KMS-11 (cell line): ENCODE data around the gene ATP8B1.
A peak's percentile ranks its signal among the peaks of the same experiment; 100 is the strongest.

Experiments
- H2AFZ ChIP-seq: fragments of 200-600 bp; sonication (generic); 2 replicates; pipeline ENCODE4 v1.6.1; 2016; ENCODE audit warnings: antibody characterized with exemption, mixed run types, low read depth
- H3K27ac ChIP-seq: fragments of 200-600 bp; sonication (generic); 2 replicates; pipeline ENCODE4 v1.6.1; 2016; ENCODE audit warnings: mild to moderate bottlenecking, mixed run types
- H3K27me3 ChIP-seq: fragments of 200-600 bp; sonication (generic); 2 replicates; pipeline ENCODE4 v1.6.1; 2017; ENCODE audit warnings: mild to moderate bottlenecking, low read depth, mixed run types, moderate library complexity; ENCODE audit not compliant: insufficient read depth
- H3K36me3 ChIP-seq: fragments of 200-600 bp; sonication (generic); 2 replicates; pipeline ENCODE4 v1.6.1; 2017; ENCODE audit warnings: mild to moderate bottlenecking, mixed run types; ENCODE audit not compliant: insufficient read depth
- H3K4me1 ChIP-seq: fragments of 200-600 bp; sonication (generic); 2 replicates; pipeline ENCODE4 v1.6.1; 2016; ENCODE audit warnings: mild to moderate bottlenecking, low read depth, mixed run types; ENCODE audit not compliant: poor library complexity, severe bottlenecking
- H3K4me2 ChIP-seq: fragments of 200-600 bp; sonication (generic); 2 replicates; pipeline ENCODE4 v1.7.0; 2016; ENCODE audit warnings: mild to moderate bottlenecking, mixed run types
- H3K4me3 ChIP-seq: fragments of 200-600 bp; sonication (generic); IDR thresholded peaks from 2 replicates; pipeline ENCODE4 v1.6.1; 2017; ENCODE audit warnings: low read depth, low read length, mixed read lengths; ENCODE audit not compliant: insufficient read depth
- H3K79me2 ChIP-seq: fragments of 200-600 bp; sonication (generic); 2 replicates; pipeline ENCODE4 v1.6.1; 2016; ENCODE audit warnings: low read depth, mixed run types; ENCODE audit not compliant: insufficient read depth
- H3K9ac ChIP-seq: fragments of 200-600 bp; sonication (generic); 2 replicates; pipeline ENCODE4 v1.6.1; 2016; ENCODE audit warnings: mild to moderate bottlenecking, mixed run types
- H4K20me1 ChIP-seq: fragments of 200-600 bp; sonication (generic); 2 replicates; pipeline ENCODE4 v1.6.1; 2016; ENCODE audit warnings: mild to moderate bottlenecking, mixed run types; ENCODE audit not compliant: insufficient read depth
- TF ChIP-seq, protein P1 (sequence below): fragments of 200-600 bp; sonication (generic); conservative IDR thresholded peaks from 2 replicates; pipeline ENCODE4 v1.6.1; 2017; ENCODE audit warnings: low read depth, mild to moderate bottlenecking, antibody characterized with exemption, low read length, moderate library complexity, mixed read lengths

Gene ATP8B1

DNA sequence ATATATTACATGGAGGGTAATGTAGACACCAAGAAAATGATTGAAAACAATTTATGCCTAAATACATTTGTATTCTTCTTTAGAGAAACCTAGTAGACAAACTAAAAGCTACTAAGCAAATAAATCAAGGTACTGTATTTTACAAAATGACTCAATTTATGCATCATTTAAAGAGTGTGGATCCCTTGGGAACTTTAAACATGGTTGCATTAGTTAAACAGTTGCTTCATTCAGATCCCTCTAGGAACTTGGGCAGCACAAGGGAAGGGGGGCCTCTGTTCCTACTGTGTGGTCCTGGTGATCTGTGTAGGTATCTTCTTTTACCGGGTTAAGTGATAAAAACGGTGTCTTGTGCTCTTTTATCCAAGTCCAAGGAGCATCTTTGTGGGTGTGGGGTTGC, 31.5 kb upstream of the ATP8B1 start:
- no peaks in the 10 kb centered on the region for H3K36me3 ChIP-seq
- no peak overlapping the region for H3K4me3 ChIP-seq
- peak overlapping the region; percentile 88; the same call in 1 of the 2 replicates for H3K9ac ChIP-seq
- H4K20me1 ChIP-seq: no peaks in the 10 kb centered on the region
- no peaks in the 10 kb centered on the region for H3K27me3 ChIP-seq
- H3K79me2 ChIP-seq: no peaks in the 10 kb centered on the region
- TF ChIP-seq, protein P1, sequence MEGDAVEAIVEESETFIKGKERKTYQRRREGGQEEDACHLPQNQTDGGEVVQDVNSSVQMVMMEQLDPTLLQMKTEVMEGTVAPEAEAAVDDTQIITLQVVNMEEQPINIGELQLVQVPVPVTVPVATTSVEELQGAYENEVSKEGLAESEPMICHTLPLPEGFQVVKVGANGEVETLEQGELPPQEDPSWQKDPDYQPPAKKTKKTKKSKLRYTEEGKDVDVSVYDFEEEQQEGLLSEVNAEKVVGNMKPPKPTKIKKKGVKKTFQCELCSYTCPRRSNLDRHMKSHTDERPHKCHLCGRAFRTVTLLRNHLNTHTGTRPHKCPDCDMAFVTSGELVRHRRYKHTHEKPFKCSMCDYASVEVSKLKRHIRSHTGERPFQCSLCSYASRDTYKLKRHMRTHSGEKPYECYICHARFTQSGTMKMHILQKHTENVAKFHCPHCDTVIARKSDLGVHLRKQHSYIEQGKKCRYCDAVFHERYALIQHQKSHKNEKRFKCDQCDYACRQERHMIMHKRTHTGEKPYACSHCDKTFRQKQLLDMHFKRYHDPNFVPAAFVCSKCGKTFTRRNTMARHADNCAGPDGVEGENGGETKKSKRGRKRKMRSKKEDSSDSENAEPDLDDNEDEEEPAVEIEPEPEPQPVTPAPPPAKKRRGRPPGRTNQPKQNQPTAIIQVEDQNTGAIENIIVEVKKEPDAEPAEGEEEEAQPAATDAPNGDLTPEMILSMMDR: no peak
- peak overlapping the region; percentile 86 for H3K4me2 ChIP-seq
- peak overlapping the region; percentile 83 for H2AFZ ChIP-seq
- H3K27ac ChIP-seq: peak overlapping the region; percentile 96
- H3K4me1 ChIP-seq: peaks cover 59% of the 10 kb centered on the region

DNA sequence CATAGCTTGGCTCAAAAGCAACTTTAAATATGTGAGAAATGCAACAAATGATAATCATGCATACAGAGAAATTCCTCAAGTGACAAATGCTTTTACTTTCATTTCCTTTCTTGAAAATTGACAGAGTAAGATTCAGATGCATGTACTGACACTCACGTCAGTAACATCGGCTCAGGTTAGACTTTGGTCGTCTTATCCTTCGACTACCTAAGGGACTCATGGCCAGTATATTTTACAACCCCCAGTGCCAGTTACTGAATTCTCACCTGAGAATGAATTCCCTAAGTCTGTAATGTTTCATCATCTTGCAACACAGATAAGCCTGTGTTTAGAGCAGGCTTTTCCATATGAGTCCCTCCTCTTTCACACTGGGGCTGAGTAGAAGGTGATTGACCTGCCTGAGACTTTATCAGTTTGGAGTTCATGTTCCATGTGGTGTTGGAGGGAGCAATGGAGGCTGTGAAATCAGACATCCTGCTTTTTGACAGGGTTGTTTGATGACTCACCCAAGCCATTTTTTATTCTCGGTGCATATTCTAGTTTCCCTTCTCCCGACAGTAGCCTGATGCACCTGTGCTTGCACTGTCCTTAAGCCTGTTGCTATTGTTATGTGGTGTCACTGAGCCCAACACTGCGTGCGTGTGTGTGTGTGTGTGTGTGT, 30.5 kb upstream of the ATP8B1 start:
- TF ChIP-seq, protein P1: no peak
- H3K79me2 ChIP-seq: no peaks in the 10 kb centered on the region
- H3K27me3 ChIP-seq: no peaks in the 10 kb centered on the region
- H3K4me3 ChIP-seq: no peak overlapping the region
- peak overlapping the region; percentile 96 for H3K27ac ChIP-seq
- H3K4me1 ChIP-seq: peaks cover 52% of the 10 kb centered on the region
- peak overlapping the region; percentile 83 for H2AFZ ChIP-seq
- H3K9ac ChIP-seq: peak overlapping the region; percentile 88
- H3K36me3 ChIP-seq: no peaks in the 10 kb centered on the region
- peak overlapping the region; percentile 86 for H3K4me2 ChIP-seq
- no peaks in the 10 kb centered on the region for H4K20me1 ChIP-seq

DNA sequence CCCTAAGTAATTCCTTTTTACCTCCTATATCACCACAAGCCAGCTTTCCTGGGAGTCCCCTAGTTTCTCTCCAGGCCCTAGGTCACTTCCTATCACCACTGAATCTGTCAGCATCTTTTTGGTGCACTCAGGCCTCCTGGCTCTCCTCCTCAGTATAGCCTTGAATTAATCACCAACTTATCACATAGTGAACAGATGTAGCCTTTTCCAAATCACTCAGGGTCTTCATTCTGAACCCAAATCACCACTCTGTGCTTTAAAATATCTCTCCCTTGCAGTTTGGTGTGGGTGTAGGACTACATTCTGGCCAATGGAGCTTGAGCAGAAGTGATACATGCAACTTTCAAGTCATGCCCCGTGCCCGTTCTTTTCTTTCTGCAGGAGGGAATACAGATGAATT, 29.6 kb upstream of the ATP8B1 start:
- H3K4me3 ChIP-seq: no peak overlapping the region
- no peaks in the 10 kb centered on the region for H3K36me3 ChIP-seq
- H3K4me2 ChIP-seq: peak overlapping the region; percentile 86
- no peaks in the 10 kb centered on the region for H3K27me3 ChIP-seq
- H3K27ac ChIP-seq: peak overlapping the region; percentile 96
- no peaks in the 10 kb centered on the region for H4K20me1 ChIP-seq
- peaks cover 44% of the 10 kb centered on the region for H3K4me1 ChIP-seq
- TF ChIP-seq, protein P1: no peak
- H3K9ac ChIP-seq: peak overlapping the region; percentile 88; the same call in 1 of the 2 replicates
- H3K79me2 ChIP-seq: no peaks in the 10 kb centered on the region
- peak overlapping the region; percentile 83; the same call in 1 of the 2 replicates for H2AFZ ChIP-seq

DNA sequence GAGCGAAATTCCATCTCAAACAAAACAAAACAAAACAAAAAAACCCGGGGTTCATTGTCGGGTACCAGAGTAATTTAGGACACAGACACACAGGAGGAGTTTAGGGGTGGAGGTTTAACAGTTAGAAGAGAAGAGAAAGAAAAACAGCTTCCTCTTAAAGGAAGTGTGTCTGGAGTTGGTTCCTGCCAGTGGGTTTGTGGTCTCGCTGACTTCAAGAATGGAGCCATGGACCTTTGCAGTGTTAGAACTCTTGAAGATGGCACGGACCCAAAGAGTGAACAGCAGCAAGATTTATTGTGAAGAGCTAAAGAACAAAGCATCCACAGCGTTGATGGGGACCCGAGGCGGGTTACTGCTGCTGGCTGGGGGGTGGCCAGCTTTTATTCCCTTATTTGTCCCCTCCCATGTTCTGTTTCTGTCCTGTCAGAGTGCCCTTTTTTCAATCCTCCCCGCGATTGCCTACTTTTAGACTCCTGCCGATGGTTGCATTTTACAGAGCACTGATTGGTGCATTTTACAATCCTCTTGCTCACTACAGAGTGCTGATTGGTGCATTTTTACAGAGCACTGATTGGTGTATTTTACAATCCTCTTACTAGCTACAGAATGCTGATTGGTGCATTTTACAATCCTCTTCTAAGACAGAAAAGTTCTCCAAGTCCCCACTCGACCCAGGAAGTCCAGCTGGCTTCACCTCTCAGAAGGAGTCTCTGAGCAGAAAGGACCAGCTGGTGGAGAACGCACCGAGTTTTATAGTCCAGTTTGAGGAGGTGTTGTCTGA, 28.7 kb upstream of the ATP8B1 start:
- no peaks in the 10 kb centered on the region for H3K79me2 ChIP-seq
- no peak overlapping the region for H3K27ac ChIP-seq
- no peaks in the 10 kb centered on the region for H3K36me3 ChIP-seq
- H2AFZ ChIP-seq: no peak overlapping the region
- peaks cover 37% of the 10 kb centered on the region for H3K4me1 ChIP-seq
- H3K4me2 ChIP-seq: no peak overlapping the region
- no peaks in the 10 kb centered on the region for H3K27me3 ChIP-seq
- H4K20me1 ChIP-seq: no peaks in the 10 kb centered on the region
- TF ChIP-seq, protein P1: no peak
- no peak overlapping the region for H3K9ac ChIP-seq
- no peak overlapping the region for H3K4me3 ChIP-seq
